Lower leg skin (tissue), 3 donors: ENCODE measurements around the gene SLC1A1.

Experiments used
- POLR2A ChIP-seq, 2 donors: fragments of 450-650 bp; IDR thresholded peaks; one replicate each; pipeline ENCODE4 v1.6.1; 2016 to 2017; ENCODE audit warnings: antibody characterized with exemption in 2 of 2, mild to moderate bottlenecking in 1 of 2, moderate library complexity in 1 of 2
- TF ChIP-seq, protein P1 (sequence below), 3 donors: fragments of 450-650 bp; IDR thresholded peaks; one replicate each; pipeline ENCODE4 v1.5.1; 2016; ENCODE audit warnings: antibody characterized with exemption in 3 of 3, mild to moderate bottlenecking in 3 of 3, moderate library complexity in 2 of 3

- no peak for TF ChIP-seq POLR2A (IDR thresholded peaks at IDR 0.05)
- TF ChIP-seq, protein P1, sequence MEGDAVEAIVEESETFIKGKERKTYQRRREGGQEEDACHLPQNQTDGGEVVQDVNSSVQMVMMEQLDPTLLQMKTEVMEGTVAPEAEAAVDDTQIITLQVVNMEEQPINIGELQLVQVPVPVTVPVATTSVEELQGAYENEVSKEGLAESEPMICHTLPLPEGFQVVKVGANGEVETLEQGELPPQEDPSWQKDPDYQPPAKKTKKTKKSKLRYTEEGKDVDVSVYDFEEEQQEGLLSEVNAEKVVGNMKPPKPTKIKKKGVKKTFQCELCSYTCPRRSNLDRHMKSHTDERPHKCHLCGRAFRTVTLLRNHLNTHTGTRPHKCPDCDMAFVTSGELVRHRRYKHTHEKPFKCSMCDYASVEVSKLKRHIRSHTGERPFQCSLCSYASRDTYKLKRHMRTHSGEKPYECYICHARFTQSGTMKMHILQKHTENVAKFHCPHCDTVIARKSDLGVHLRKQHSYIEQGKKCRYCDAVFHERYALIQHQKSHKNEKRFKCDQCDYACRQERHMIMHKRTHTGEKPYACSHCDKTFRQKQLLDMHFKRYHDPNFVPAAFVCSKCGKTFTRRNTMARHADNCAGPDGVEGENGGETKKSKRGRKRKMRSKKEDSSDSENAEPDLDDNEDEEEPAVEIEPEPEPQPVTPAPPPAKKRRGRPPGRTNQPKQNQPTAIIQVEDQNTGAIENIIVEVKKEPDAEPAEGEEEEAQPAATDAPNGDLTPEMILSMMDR (IDR thresholded peaks at IDR 0.05) = no peak
These were observed 27.0 kb downstream of the SLC1A1 start for GRCh38 chr9:4517274-4517673.
